Gastroesophageal sphincter (tissue), 3 donors: ENCODE data around the gene TRIM2.

Source experiments
- CTCF ChIP-seq, 4 experiments: fragments of 200-600 bp in 2 of 4; fragments of 450-650 bp in 2 of 4; sonication (generic) in 1 of 4; IDR thresholded peaks; one replicate each; pipeline ENCODE4 v1.5.1; 2017 to 2019; ENCODE audit warnings: antibody characterized with exemption in 4 of 4, mild to moderate bottlenecking in 2 of 4, moderate library complexity in 2 of 4
- EP300 ChIP-seq: sonication (generic); formaldehyde crosslinking; IDR thresholded peaks from one replicate; pipeline ENCODE4 v1.6.1; 2017; ENCODE audit warnings: antibody characterized with exemption, mild to moderate bottlenecking
- POLR2AphosphoS5 ChIP-seq: sonication (generic); formaldehyde crosslinking; IDR thresholded peaks from one replicate; pipeline ENCODE4 v1.6.1; 2017; ENCODE audit warnings: antibody characterized with exemption

- TF ChIP-seq CTCF (IDR thresholded peaks at IDR 0.05) (no peak), EP300 (no peak), POLR2AphosphoS5 (no peak)
Measured at GRCh38 chr4:153174821-153175567, 29.2 kb upstream of the TRIM2 start.
